Measurements from ENCODE around the gene TDRD10.

The TDRD10 gene

GRCh38 chr1:154468535-154469250, 33.3 kb upstream of the TDRD10 start:
- H3K27ac ChIP-seq (ENCODE audit: insufficient read depth in 1 of 2, low read depth in 1 of 2, low read length in 2 of 2, poor library complexity in 1 of 2, severe bottlenecking in 2 of 2) = no peak overlapping the region
- 92% methylated on average over 8 of the region's 12 CpGs for WGBS (ENCODE audit: insufficient coverage)

GRCh38 chr1:154469844-154470560, 32.0 kb upstream of the TDRD10 start:
- Histone ChIP-seq H3K4me3 (ENCODE audit: control insufficient read depth in 1 of 7, extremely low read depth in 1 of 7, insufficient read depth in 4 of 7, low read depth in 2 of 7, low read length in 6 of 7) (no peak overlapping the region), H3K36me3 (ENCODE audit: control insufficient read depth in 4 of 4, insufficient read depth in 4 of 4, low read length in 3 of 4) (peaks cover 0 to 7% (median 5%) of the 10 kb centered on the region in 4 experiments), H3K4me1 (ENCODE audit: control extremely low read depth in 1 of 4, control insufficient read depth in 4 of 4, insufficient read depth in 4 of 4, low read length in 3 of 4) (peaks cover 8 to 47% (median 35%) of the 10 kb centered on the region in 4 experiments), H3K27ac (ENCODE audit: insufficient read depth in 1 of 2, low read depth in 1 of 2, low read length in 2 of 2, poor library complexity in 1 of 2, severe bottlenecking in 2 of 2) (no peak overlapping the region), H3K27me3 (replicated peaks in 2 of 5; ENCODE audit: control insufficient read depth in 4 of 5, insufficient read depth in 5 of 5, low read length in 4 of 5) (no peaks in the 10 kb centered on the region), H3K9me3 (ENCODE audit: control extremely low read depth in 1 of 5, control insufficient read depth in 4 of 5, insufficient read depth in 2 of 5, low read depth in 1 of 5, low read length in 4 of 5) (no peaks in the 10 kb centered on the region)
- 99% methylated on average over 8 of the region's 10 CpGs for WGBS (ENCODE audit: insufficient coverage)
- ChIA-PET POLR2A (interaction anchor here (0.5 to 0.6 kb wide), 2 partner anchors 134 to 294 kb away, joined by 3 read pairs; no protein-coding TSS in a partner anchor), CTCF (interaction anchor here (0.7 to 3.1 kb wide), 2 partner anchors 50 to 77 kb away, joined by 4 to 8 read pairs; no protein-coding TSS in a partner anchor)
- no peak for DNase-seq

More at GRCh38 chr1:154468535-154469250, 33.3 kb upstream of the TDRD10 start:
- Histone ChIP-seq H3K36me3 (ENCODE audit: control insufficient read depth in 4 of 4, insufficient read depth in 4 of 4, low read length in 3 of 4) (peaks cover 0 to 9% (median 5%) of the 10 kb centered on the region in 4 experiments), H3K9me3 (ENCODE audit: control extremely low read depth in 1 of 5, control insufficient read depth in 4 of 5, insufficient read depth in 2 of 5, low read depth in 1 of 5, low read length in 4 of 5) (no peaks in the 10 kb centered on the region), H3K4me3 (ENCODE audit: control insufficient read depth in 1 of 7, extremely low read depth in 1 of 7, insufficient read depth in 4 of 7, low read depth in 2 of 7, low read length in 6 of 7) (no peak overlapping the region), H3K27me3 (replicated peaks in 2 of 5; ENCODE audit: control insufficient read depth in 4 of 5, insufficient read depth in 5 of 5, low read length in 4 of 5) (no peaks in the 10 kb centered on the region), H3K4me1 (ENCODE audit: control extremely low read depth in 1 of 4, control insufficient read depth in 4 of 4, insufficient read depth in 4 of 4, low read length in 3 of 4) (peaks cover 8 to 47% (median 41%) of the 10 kb centered on the region in 4 experiments)
- POLR2A ChIA-PET = no interaction called here
- DNase-seq = no peak
- CTCF ChIA-PET = interaction anchor here (0.8 to 4.8 kb wide), 5 partner anchors 11 to 83 kb away, joined by 3 to 34 read pairs (median 3); no protein-coding TSS in a partner anchor

GRCh38 chr1:154471304-154471703, 30.7 kb upstream of the TDRD10 start:
- WGBS (ENCODE audit: insufficient coverage) = 100% methylated on average over 1 of the region's 2 CpGs
- Histone ChIP-seq H3K36me3 (ENCODE audit: control insufficient read depth in 4 of 4, insufficient read depth in 4 of 4, low read length in 3 of 4) (peaks cover 0 to 6% (median 1%) of the 10 kb centered on the region in 4 experiments), H3K4me3 (ENCODE audit: control insufficient read depth in 1 of 7, extremely low read depth in 1 of 7, insufficient read depth in 4 of 7, low read depth in 2 of 7, low read length in 6 of 7) (no peak overlapping the region), H3K9me3 (ENCODE audit: control extremely low read depth in 1 of 5, control insufficient read depth in 4 of 5, insufficient read depth in 2 of 5, low read depth in 1 of 5, low read length in 4 of 5) (no peaks in the 10 kb centered on the region), H3K27me3 (replicated peaks in 2 of 5; ENCODE audit: control insufficient read depth in 4 of 5, insufficient read depth in 5 of 5, low read length in 4 of 5) (no peaks in the 10 kb centered on the region), H3K27ac (ENCODE audit: insufficient read depth in 1 of 2, low read depth in 1 of 2, low read length in 2 of 2, poor library complexity in 1 of 2, severe bottlenecking in 2 of 2) (no peak overlapping the region), H3K4me1 (ENCODE audit: control extremely low read depth in 1 of 4, control insufficient read depth in 4 of 4, insufficient read depth in 4 of 4, low read length in 3 of 4) (peaks cover 2 to 35% (median 23%) of the 10 kb centered on the region in 4 experiments)
- no peak for DNase-seq
- POLR2A ChIA-PET = interaction anchor here (0.6 kb wide), 1 partner anchor 307 kb away, joined by 3 read pairs; no protein-coding TSS in a partner anchor
- CTCF ChIA-PET = interaction anchor here (0.6 to 1.0 kb wide), 2 partner anchors 44 to 590 kb away, joined by 3 read pairs; no protein-coding TSS in a partner anchor

DNA sequence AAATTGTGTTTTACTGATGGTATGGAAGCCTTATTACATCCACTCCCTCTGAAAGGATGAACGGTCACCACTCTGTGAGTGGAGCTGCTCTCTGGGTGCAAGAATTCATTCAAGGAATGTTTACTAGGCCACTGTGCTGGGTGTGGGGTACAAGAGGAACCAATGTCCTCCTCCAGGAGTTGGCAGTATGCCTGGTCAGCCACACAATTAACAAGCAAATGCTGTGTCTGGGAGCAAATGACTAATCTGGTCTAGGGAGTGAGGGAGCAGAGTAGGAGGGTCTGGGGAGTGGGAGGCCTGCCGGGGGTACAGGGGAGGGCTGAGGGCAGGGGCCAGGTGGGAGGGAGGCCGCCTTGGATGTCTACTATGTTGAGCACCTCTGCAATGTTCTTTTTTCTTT, 27.2 kb upstream of the TDRD10 start:
- DNase-seq = peak; percentile 48 to 75 (median 73)
- Histone ChIP-seq H3K27ac (ENCODE audit: insufficient read depth in 1 of 2, low read depth in 1 of 2, low read length in 2 of 2, poor library complexity in 1 of 2, severe bottlenecking in 2 of 2) (no peak overlapping the region), H3K9me3 (ENCODE audit: control extremely low read depth in 1 of 5, control insufficient read depth in 4 of 5, insufficient read depth in 2 of 5, low read depth in 1 of 5, low read length in 4 of 5) (no peaks in the 10 kb centered on the region), H3K27me3 (replicated peaks in 2 of 5; ENCODE audit: control insufficient read depth in 4 of 5, insufficient read depth in 5 of 5, low read length in 4 of 5) (no peaks in the 10 kb centered on the region), H3K4me3 (ENCODE audit: control insufficient read depth in 1 of 7, extremely low read depth in 1 of 7, insufficient read depth in 4 of 7, low read depth in 2 of 7, low read length in 6 of 7) (no peak overlapping the region), H3K4me1 (ENCODE audit: control extremely low read depth in 1 of 4, control insufficient read depth in 4 of 4, insufficient read depth in 4 of 4, low read length in 3 of 4) (peaks cover 0 to 28% (median 25%) of the 10 kb centered on the region in 4 experiments), H3K36me3 (ENCODE audit: control insufficient read depth in 4 of 4, insufficient read depth in 4 of 4, low read length in 3 of 4) (no peaks in the 10 kb centered on the region)
- POLR2A ChIA-PET = no interaction called here
- CTCF ChIA-PET = interaction anchor here (0.9 to 1.6 kb wide), 4 partner anchors 10 to 149 kb away, joined by 3 to 6 read pairs (median 4); partner anchors contain the start of gene ATP8B2
- WGBS (ENCODE audit: insufficient coverage) = 34% methylated on average over 3 of the region's 3 CpGs

GRCh38 chr1:154476791-154477190, 25.2 kb upstream of the TDRD10 start:
- H3K9me3 ChIP-seq (ENCODE audit: control extremely low read depth in 1 of 5, control insufficient read depth in 4 of 5, insufficient read depth in 2 of 5, low read depth in 1 of 5, low read length in 4 of 5) = no peaks in the 10 kb centered on the region
- no peak overlapping the region for H3K4me3 ChIP-seq (ENCODE audit: control insufficient read depth in 1 of 7, extremely low read depth in 1 of 7, insufficient read depth in 4 of 7, low read depth in 2 of 7, low read length in 6 of 7)
- no peak overlapping the region for H3K27ac ChIP-seq (ENCODE audit: insufficient read depth in 1 of 2, low read depth in 1 of 2, low read length in 2 of 2, poor library complexity in 1 of 2, severe bottlenecking in 2 of 2)
- H3K27me3 ChIP-seq (replicated peaks in 2 of 5; ENCODE audit: control insufficient read depth in 4 of 5, insufficient read depth in 5 of 5, low read length in 4 of 5) = no peaks in the 10 kb centered on the region
- DNase-seq = no peak
- H3K36me3 ChIP-seq (ENCODE audit: control insufficient read depth in 4 of 4, insufficient read depth in 4 of 4, low read length in 3 of 4) = no peaks in the 10 kb centered on the region
- ChIA-PET CTCF (interaction anchor here (0.9 kb wide), 1 partner anchor 46 kb away, joined by 6 read pairs; no protein-coding TSS in a partner anchor), POLR2A (interaction anchor here (0.6 kb wide), 1 partner anchor 467 kb away, joined by 3 read pairs; no protein-coding TSS in a partner anchor)
- 86% methylated on average over 1 of the region's 1 CpG for WGBS (ENCODE audit: insufficient coverage)
- H3K4me1 ChIP-seq (ENCODE audit: control extremely low read depth in 1 of 4, control insufficient read depth in 4 of 4, insufficient read depth in 4 of 4, low read length in 3 of 4) = peaks cover 0 to 38% (median 26%) of the 10 kb centered on the region in 4 experiments

DNA sequence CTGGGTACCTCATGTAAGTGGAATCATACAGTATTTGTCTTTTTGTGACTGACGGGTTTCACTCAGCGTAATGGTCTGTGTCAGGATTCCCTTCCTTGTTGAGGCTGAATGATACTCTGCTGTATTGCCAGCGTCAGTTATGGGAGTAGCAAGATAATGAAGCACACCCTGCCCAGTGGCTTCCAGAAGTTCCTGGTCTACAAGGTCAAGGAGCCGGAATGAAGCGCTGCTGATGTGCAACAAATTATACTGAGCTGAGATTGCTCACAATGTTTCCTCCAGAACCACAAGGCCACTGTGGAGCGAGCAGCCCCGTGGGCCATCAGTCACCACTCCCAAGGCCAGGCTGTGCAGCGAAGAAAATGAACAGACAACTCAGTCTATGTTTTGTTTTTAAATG, 24.0 kb upstream of the TDRD10 start:
- CTCF ChIA-PET = interaction anchor here (1.4 to 20.1 kb wide), 5 partner anchors 11 to 123 kb away, joined by 3 to 341 read pairs (median 34); partner anchors contain the start of gene UBE2Q1
- DNase-seq = no peak
- Histone ChIP-seq H3K36me3 (ENCODE audit: control insufficient read depth in 4 of 4, insufficient read depth in 4 of 4, low read length in 3 of 4) (no peaks in the 10 kb centered on the region), H3K27me3 (replicated peaks in 2 of 5; ENCODE audit: control insufficient read depth in 4 of 5, insufficient read depth in 5 of 5, low read length in 4 of 5) (no peaks in the 10 kb centered on the region), H3K9me3 (ENCODE audit: control extremely low read depth in 1 of 5, control insufficient read depth in 4 of 5, insufficient read depth in 2 of 5, low read depth in 1 of 5, low read length in 4 of 5) (no peaks in the 10 kb centered on the region), H3K27ac (ENCODE audit: insufficient read depth in 1 of 2, low read depth in 1 of 2, low read length in 2 of 2, poor library complexity in 1 of 2, severe bottlenecking in 2 of 2) (no peak overlapping the region), H3K4me1 (ENCODE audit: control extremely low read depth in 1 of 4, control insufficient read depth in 4 of 4, insufficient read depth in 4 of 4, low read length in 3 of 4) (peaks cover 0 to 38% (median 26%) of the 10 kb centered on the region in 4 experiments), H3K4me3 (ENCODE audit: control insufficient read depth in 1 of 7, extremely low read depth in 1 of 7, insufficient read depth in 4 of 7, low read depth in 2 of 7, low read length in 6 of 7) (no peak overlapping the region)
- 93% methylated on average over 5 of the region's 8 CpGs for WGBS (ENCODE audit: insufficient coverage)
- POLR2A ChIA-PET = no interaction called here

All from common myeloid progenitor, CD34-positive (primary cell).